Calu3 (cell line): ENCODE results near the gene CETN2. TPM values are rescaled to one million over a fixed set of nuclear protein-coding genes. Genes with fewer than 3 reads are reported as not detected.

Experiments used
- BruUV-seq: library from RNA; stranded (reverse); fragments of 400-500 nt; replicated peaks from 2 replicates; lab custom pipeline; 2021; lab: Mats Ljungman, UMichigan
- CTCF ChIA-PET: fragments of 300-600 bp; sonication (Branson Sonifier 250); formaldehyde crosslinking; loops from one replicate; lab custom pipeline; 2022; ENCODE audit warnings: antibody characterized with exemption; lab: Charles Lee
- DNase-seq: peaks from one replicate; pipeline ENCODE4 v3.0.0; 2022
- H3K27ac Mint-ChIP-seq: one replicate; pipeline ENCODE4 v1.8.0; 2022; ENCODE audit warnings: mixed read lengths; ENCODE audit not compliant: unreplicated experiment
- H3K27me3 Mint-ChIP-seq: one replicate; pipeline ENCODE4 v1.8.0; 2022; ENCODE audit warnings: mixed read lengths; ENCODE audit not compliant: unreplicated experiment
- H3K36me3 Mint-ChIP-seq: one replicate; pipeline ENCODE4 v1.8.0; 2022; ENCODE audit warnings: mild to moderate bottlenecking, moderate library complexity, mixed read lengths; ENCODE audit not compliant: insufficient read depth, unreplicated experiment
- H3K4me1 Mint-ChIP-seq: one replicate; pipeline ENCODE4 v1.8.0; 2022; ENCODE audit warnings: mild to moderate bottlenecking, low read depth, mixed read lengths; ENCODE audit not compliant: unreplicated experiment
- H3K4me3 Mint-ChIP-seq: one replicate; pipeline ENCODE4 v1.8.0; 2022; ENCODE audit warnings: mild to moderate bottlenecking, low read depth, moderate library complexity, mixed read lengths; ENCODE audit not compliant: unreplicated experiment
- H3K9me3 Mint-ChIP-seq: one replicate; pipeline ENCODE4 v1.8.0; 2022; ENCODE audit warnings: low read depth, mixed read lengths; ENCODE audit not compliant: unreplicated experiment
- CTCF ChIP-seq: fragments of 200-600 bp; IDR thresholded peaks from one replicate; pipeline ENCODE4 v1.8.0; 2022; ENCODE audit warnings: antibody characterized with exemption; ENCODE audit not compliant: unreplicated experiment
- intact Hi-C: fragments of 100-400 bp; cut with micrococcal nuclease; formaldehyde crosslinking; loops from one replicate; pipeline ENCODE4 v1.10.0; 2022; ENCODE audit not compliant: unreplicated experiment
- total RNA-seq: library from RNA; stranded (reverse); gene quantifications from 2 replicates; pipeline ENCODE4 v1.2.3, GENCODE V29; 2022

CETN2 gene
- total RNA-seq, 1 experiment from 2014 or later: 40.2 TPM

- H3K4me1 Mint-ChIP-seq: no peaks in the 10 kb centered on the region
- intact Hi-C loops: no loop called here
- CTCF ChIA-PET: no interaction called here
- H3K4me3 Mint-ChIP-seq: no peak overlapping the region
- no TSS peak for BruUV-seq
- H3K27ac Mint-ChIP-seq: no peak overlapping the region
- TF ChIP-seq CTCF: no peak
- no peak for DNase-seq
- H3K27me3 Mint-ChIP-seq: no peaks in the 10 kb centered on the region
- H3K36me3 Mint-ChIP-seq: peaks cover 32% of the 10 kb centered on the region
- no peaks in the 10 kb centered on the region for H3K9me3 Mint-ChIP-seq
Observed at GRCh38 chrX:152873361-152873760, 42.8 kb upstream of the CETN2 start.

DNA sequence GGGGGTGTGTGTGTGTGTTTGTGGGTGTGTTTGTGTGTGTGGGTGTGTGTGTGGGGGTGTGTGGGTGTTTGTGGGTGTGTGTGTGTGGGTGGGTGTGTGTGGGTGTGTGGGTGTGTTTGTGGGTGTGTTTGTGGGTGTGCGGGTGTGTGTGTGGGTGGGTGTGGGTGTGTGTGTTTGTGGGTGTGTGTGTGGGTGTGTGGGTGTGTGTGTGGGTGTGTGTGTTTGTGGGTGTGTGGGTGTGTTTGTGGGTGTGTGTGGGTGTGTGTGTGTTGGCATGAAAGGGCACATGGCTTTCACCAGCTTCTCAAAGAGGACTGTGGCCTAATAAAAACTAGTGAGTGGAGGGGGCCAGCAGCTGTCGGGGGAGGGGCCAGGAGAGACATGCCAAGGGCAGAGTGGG is 42.0 kb upstream of the CETN2 start:
- Mint-ChIP-seq H3K4me3 (no peak overlapping the region), H3K4me1 (no peaks in the 10 kb centered on the region), H3K27ac (peak overlapping the region; percentile 45), H3K9me3 (no peaks in the 10 kb centered on the region), H3K27me3 (no peaks in the 10 kb centered on the region), H3K36me3 (peaks cover 39% of the 10 kb centered on the region)
- DNase-seq: no peak
- TF ChIP-seq CTCF: no peak
- BruUV-seq: no TSS peak
- intact Hi-C loops: no loop called here
- CTCF ChIA-PET: no interaction called here

GRCh38 chrX:152871260-152871659 is 40.7 kb upstream of the CETN2 start:
- Mint-ChIP-seq H3K27me3 (no peaks in the 10 kb centered on the region), H3K4me3 (no peak overlapping the region), H3K36me3 (peaks cover 39% of the 10 kb centered on the region), H3K9me3 (no peaks in the 10 kb centered on the region), H3K27ac (no peak overlapping the region), H3K4me1 (no peaks in the 10 kb centered on the region)
- no peak for DNase-seq
- no TSS peak for BruUV-seq
- CTCF ChIA-PET: no interaction called here
- no peak for TF ChIP-seq CTCF
- intact Hi-C loops: no loop called here

- intact Hi-C loops: no loop called here
- BruUV-seq: no TSS peak
- H3K4me1 Mint-ChIP-seq: no peaks in the 10 kb centered on the region
- no peak for TF ChIP-seq CTCF
- peaks cover 39% of the 10 kb centered on the region for H3K36me3 Mint-ChIP-seq
- CTCF ChIA-PET: no interaction called here
- H3K9me3 Mint-ChIP-seq: no peaks in the 10 kb centered on the region
- DNase-seq: no peak
- H3K27ac Mint-ChIP-seq: no peak overlapping the region
- no peak overlapping the region for H3K4me3 Mint-ChIP-seq
- H3K27me3 Mint-ChIP-seq: no peaks in the 10 kb centered on the region
Observed at GRCh38 chrX:152869972-152870371, 39.4 kb upstream of the CETN2 start.
